ENCODE data around the gene S100A1.

S100A1 gene

GRCh38 chr1:153614906-153615305 is 13.3 kb upstream of the S100A1 start:
- H3K4me3 ChIP-seq (ENCODE audit: low read depth, low read length): no peak overlapping the region
- no peak for DNase-seq (ENCODE audit: low read depth)
- no peak for TF ChIP-seq CTCF (conservative IDR thresholded peaks at IDR 0.05; ENCODE audit: low read depth, low read length)

GRCh38 chr1:153615406-153615805 is 12.8 kb upstream of the S100A1 start:
- H3K4me3 ChIP-seq (ENCODE audit: low read depth, low read length): no peak overlapping the region
- no peak for TF ChIP-seq CTCF (conservative IDR thresholded peaks at IDR 0.05; ENCODE audit: low read depth, low read length)
- no peak for DNase-seq (ENCODE audit: low read depth)

- DNase-seq (ENCODE audit: low read depth): no peak
- TF ChIP-seq CTCF (conservative IDR thresholded peaks at IDR 0.05; ENCODE audit: low read depth, low read length): no peak
- no peak within 1 kb of the TSS for H3K4me3 ChIP-seq (ENCODE audit: low read depth, low read length)
Measured at GRCh38 chr1:153616144-153616916, 11.9 kb upstream of the S100A1 start, which contains the start of gene S100A14. TSS of gene S100A14 (minus strand) at chr1:153616325. CDS start at chr1:153615858, 467 bp downstream.

GRCh38 chr1:153616917-153617311 is 11.3 kb upstream of the S100A1 start:
- no peak for DNase-seq (ENCODE audit: low read depth)
- H3K4me3 ChIP-seq (ENCODE audit: low read depth, low read length): no peak overlapping the region
- no peak for TF ChIP-seq CTCF (conservative IDR thresholded peaks at IDR 0.05; ENCODE audit: low read depth, low read length)

- no peak overlapping the region for H3K4me3 ChIP-seq (ENCODE audit: low read depth, low read length)
- no peak for DNase-seq (ENCODE audit: low read depth)
- TF ChIP-seq CTCF (conservative IDR thresholded peaks at IDR 0.05; ENCODE audit: low read depth, low read length): no peak
Measured at GRCh38 chr1:153617663-153618062, 10.6 kb upstream of the S100A1 start.

- H3K4me3 ChIP-seq (ENCODE audit: low read depth, low read length): no peak overlapping the region
- DNase-seq (ENCODE audit: low read depth): no peak
- no peak for TF ChIP-seq CTCF (conservative IDR thresholded peaks at IDR 0.05; ENCODE audit: low read depth, low read length)
Measured at GRCh38 chr1:153619171-153619570, 9.1 kb upstream of the S100A1 start.

- no peak for TF ChIP-seq CTCF (conservative IDR thresholded peaks at IDR 0.05; ENCODE audit: low read depth, low read length)
- no peak overlapping the region for H3K4me3 ChIP-seq (ENCODE audit: low read depth, low read length)
- DNase-seq (ENCODE audit: low read depth): no peak
Measured at GRCh38 chr1:153623101-153623500, 5.1 kb upstream of the S100A1 start.

Data from choroid plexus epithelial cell (primary cell).